Activated T-cell treated with anti-CD3 and anti-CD28 coated beads, Interleukin-2, amount 50 U/mL, for 1 hour (primary cell): Measurements from ENCODE around the gene GNB5.

ENCODE experiments used
- DNase-seq: peaks from one replicate; pipeline ENCODE4 v3.0.0-alpha.2; 2020

The GNB5 gene

DNA sequence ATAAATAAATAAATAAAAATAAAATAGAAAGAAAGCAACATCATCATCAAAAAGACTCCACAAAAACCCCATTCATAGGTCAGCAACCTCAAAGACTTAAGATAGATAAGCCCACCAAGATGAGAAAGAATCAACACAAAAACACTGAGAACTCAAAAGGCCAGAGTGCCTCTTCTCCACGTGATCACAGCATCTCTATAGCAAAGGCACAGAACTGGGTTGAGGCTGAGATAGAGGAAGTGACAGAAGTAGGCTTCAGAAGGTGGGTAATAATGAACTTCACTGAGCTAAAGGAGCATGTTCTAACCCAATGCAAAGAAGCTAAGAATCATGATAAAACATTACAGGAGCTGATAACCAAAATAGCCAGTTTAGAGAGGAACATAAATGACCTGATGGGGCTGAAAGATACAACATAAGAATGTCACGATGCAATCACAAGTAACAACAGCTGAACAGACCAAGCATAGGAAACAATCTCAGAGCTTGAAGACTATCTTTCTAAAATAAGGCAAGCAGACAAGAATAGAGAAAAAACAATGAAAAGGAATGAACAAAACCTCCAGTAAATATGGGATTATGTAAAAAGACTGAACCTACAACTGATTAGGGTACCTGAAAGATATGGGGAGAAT, 26.4 kb downstream of the GNB5 start:
- no peak for DNase-seq

GRCh38 chr15:52163321-52164190, 27.6 kb downstream of the GNB5 start:
- peak; percentile 30 for DNase-seq

DNA sequence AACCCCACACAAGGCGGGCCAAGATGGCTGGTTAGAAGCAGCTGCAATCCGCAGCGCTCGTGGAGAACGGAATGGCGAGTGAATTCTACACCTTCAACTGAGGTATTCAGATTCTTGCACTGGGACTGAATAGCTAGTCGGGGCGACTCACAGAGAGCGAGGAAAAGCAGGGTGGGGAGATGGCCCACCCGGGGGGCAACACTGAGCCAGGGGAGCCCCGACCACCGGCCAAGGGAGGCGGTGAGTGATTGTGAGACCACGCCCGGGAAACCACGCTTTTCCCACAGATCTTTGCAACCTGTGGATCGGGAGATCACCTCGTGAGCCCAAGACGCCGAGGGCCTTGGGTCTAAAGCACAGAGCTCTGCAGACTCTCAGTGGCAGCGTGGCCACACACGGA, 28.3 kb downstream of the GNB5 start:
- no peak for DNase-seq

DNA sequence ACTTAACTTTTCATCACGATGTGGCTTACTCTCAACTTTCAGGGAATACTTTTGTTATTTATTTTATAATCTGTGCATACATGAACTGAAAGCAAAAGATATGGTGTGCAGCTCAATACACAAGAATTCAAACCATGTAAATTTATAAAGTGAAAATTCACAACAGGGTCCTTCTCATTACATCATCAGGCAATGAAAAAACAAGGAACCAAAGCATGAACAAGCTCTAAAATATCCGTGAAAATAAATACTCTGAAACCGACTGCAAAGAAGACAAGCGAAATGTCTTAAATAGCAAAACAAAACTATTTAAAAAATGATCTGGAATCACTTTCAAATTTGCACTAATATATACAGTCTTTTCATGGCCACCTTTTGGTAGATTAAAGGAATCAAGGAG, 28.9 kb downstream of the GNB5 start:
- no peak for DNase-seq

DNA sequence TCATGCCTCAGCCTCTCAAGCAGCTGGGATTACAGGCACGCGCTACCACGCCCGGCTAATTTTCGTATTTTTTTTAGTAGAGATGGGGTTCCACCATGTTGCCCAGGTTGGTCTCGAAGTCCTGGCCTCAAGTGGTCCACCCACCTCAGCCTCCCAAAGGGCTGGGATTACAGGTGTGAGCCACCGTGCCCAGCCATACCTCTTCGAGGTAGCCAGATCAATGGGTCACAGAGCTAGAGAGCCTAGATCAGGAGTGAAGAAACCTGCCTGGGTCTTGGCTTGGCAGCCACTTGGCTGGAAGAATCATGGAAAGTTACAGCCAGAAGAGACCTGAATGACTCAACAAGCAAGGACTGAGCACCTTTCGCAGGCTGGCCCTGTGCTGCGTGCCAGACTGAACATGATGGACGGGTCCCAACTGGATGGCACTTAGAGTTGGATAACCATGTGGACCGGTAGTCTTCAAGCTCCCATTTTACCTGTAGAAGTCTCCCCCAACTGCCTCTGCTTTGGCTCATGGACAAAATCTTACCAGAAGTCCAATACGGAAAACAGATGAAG, 29.7 kb downstream of the GNB5 start:
- DNase-seq: no peak

DNA sequence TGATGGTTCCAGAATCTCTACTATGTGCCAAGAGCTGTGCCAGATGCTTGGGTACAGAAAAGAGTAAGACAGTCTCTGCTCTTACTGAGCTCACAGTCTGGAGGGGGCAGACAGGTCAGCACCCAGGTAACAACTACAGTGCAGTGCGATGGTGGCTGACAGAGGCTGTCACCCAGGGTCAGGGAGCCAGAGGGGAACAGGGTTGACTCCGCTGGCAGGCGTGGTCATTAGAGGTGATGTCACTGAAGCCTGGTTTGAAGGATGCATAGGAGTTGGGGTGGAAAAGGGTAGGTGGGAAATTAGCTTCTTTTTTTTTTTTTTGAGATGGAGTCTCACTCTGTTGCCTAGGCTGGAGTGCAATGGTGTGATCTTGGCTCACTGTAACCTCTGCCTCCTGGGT, 31.5 kb downstream of the GNB5 start:
- no peak for DNase-seq

DNA sequence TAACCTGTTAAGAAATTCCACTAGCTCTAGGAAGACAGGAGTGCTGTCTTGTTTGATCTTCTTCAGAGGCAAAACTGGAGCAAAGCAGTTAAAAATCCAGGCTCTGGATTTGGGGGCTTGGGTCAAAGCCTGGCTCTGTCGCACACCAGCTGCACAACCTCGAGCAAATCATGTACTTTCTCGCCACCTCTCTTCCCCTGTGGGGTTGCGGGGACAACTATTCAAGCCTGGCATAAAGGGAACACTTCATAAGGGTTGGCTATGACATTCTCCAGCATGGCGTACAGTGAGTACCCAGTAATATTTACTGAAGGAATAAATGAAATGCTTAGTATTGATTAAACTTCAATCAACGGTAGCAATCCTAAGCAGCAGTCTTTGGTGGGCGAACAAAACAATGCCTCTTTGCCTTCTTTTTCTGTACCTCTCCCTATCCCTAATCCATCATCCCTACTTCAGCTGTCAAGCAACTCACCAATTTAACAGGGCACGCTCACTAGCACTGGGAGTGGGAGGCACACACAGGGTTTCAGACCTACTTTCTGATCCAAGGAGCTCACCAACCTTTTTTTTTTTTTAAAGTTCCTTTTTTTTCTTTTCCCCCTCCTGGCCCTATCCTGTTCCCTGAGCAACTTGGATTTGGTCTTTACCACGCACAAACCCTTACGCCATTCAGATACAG, 33.0 kb downstream of the GNB5 start:
- no peak for DNase-seq

DNA sequence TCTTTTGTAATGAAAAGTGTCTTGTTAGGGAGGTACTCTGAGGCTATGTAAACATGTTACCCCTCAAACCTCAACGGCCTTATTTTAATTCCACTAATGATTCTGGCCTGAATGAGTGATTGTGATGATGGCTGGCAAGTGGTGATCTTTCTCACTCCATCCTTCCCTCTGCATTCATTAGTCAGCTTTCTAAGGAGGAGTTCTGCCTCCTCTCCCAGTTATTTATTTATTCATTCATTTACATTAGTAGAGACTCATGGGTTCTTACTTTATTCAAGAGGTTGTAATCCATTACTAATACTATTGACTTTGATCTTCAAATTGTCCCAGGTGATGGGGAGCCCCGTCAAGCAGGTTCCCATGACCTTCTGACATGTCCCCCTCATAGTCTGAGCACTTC, 35.3 kb downstream of the GNB5 start:
- DNase-seq: no peak

DNA sequence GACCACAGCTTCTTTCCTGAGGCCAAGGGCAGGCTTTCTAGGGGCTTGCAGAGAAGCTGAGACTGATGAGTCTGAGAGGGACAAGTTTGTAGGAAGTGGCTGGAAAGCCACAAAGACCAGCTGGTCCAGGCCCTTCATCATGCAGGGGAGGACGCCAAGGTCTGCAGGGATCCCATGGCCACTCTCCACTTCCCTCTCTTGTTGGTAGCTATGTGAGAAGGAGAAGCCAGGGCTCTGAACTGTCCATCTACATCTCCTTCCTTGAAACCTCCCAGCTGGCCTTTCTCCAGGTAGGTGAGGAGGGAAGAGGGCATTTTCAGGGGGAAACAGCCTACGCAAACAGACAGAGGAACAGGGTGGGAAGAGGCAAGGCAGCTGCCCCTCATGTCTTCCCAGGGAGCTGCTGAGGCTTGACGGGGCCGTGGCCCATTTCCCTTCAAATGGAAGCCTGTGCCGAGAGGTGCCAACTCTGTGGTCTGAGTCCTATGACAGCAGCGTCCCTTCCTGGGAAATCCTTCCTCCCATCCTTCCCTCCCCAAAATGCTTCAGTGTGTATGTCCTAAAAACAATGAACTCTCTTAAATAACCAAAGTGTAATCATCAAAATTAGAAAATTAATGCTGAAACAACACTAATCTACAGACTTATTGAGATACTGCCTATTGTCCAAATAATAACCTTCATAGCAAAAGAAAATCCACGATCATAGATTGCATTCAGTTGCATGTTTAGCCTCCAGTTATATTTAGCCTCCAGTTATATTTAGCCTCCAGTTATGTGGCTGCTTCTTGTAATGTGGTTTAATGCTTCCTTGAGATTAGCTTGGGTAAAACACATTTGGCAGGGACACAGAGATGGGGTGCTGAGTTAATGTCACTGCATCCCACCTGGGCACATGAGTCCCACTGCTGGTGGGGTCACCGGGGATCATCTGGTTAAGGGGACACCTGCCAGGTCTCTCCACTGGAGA, 36.0 kb downstream of the GNB5 start:
- DNase-seq: no peak

DNA sequence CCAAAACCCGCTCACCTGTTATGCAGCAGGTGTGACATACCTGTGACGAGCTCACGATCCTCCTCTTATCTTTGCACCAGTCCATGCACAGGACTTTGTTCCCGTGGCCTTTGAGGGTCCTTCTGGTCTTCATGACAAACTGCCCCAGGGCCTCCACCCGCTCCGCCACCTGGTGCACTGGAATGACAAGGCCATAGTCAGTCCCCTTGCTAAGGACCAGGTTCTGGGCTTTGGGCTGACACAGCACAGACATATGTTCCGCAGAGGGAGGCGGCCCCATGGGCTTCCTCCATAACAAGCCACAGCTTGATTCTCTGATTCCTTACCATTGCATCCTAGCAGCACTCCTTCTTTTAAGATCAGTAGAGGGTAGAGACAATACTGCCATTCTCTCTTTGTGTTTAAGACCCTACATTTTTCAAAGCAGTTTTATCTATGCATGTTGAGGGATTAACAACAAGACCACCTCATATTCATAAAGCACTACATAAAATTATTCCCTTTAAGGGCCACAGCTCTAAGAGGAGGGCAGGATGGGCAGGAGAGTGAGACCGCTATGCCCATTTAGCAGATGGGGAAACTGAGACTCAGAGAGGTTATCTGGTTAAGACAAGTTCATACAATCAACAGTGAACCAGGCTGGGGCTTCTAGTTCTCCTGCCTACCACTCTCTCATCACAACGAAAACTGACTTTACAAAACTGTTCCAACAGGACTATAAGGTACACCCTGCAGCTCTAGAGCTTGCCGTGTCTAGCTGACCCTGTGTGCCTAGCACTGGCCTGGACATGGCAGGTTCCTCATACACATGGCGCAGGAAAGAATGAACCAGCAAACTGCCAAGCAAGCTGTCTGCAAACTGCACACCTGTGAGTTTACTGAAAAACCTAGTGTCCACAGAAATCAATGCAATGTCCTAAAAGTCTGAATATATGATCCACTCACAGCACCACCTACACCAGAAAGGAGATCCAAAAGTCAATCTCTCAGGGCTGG, 37.0 kb downstream of the GNB5 start:
- no peak for DNase-seq

GRCh38 chr15:52151353-52151752, 39.8 kb downstream of the GNB5 start:
- no peak for DNase-seq

DNA sequence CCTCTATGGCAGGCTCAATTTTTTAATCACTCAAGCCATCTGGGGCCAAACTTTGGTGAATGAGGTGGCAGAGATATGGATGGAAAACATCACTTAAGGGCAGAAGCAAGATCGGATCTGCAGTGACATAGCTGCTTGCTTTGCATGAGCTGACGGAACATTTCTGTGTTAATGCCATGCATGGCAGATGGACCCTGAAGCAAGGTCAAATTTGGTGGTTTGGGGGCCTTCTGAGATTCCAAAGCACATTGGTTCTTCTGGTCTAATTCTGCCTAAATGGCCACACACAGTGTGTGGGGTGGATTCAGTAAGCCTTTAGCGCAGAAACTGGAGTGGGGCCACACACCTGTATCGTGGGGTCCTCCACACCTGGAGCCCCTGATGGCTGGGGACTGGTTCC, 40.3 kb downstream of the GNB5 start:
- no peak for DNase-seq

- DNase-seq: no peak
Observed at GRCh38 chr15:52150043-52150825, 41.0 kb downstream of the GNB5 start.

DNA sequence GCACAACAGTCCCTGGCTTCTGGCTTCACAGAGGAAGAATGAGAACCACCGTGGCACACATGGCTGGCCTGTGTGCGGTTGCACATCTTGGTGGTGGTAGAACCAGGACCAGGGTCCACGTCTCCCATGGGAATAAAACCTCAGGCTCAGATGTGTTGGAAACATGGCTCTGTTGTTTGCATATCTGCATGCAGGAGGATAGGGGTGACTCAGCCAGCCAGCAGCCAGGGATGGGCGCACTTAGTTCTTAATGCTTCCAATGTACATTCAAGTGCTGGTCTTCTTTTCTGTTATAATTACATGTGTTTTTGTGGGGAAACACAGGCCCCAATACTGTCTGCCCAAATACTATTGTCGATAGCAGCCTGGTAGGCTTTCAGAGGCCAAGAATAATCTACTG, 42.8 kb downstream of the GNB5 start:
- DNase-seq: no peak

GRCh38 chr15:52146776-52147175, 44.4 kb downstream of the GNB5 start:
- DNase-seq: no peak

DNA sequence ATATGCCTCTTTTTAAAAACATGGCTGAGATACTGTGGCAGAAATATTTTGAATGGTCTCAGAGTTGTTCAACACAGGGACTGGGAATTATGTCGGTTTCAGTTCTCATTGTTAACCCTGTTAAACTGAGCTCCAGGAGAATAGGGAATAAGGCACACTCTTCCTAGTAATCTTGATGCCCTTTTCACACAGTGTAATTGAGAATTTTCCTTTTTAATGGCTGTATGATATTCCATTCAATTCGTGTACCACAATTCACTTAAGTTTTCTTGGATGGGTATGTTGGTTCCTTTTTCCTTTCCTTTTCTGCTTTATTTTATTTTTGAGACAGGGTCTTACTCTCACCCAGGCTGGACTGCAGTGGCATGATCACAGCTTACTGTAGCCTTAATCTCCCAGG, 44.9 kb downstream of the GNB5 start:
- DNase-seq: no peak

DNA sequence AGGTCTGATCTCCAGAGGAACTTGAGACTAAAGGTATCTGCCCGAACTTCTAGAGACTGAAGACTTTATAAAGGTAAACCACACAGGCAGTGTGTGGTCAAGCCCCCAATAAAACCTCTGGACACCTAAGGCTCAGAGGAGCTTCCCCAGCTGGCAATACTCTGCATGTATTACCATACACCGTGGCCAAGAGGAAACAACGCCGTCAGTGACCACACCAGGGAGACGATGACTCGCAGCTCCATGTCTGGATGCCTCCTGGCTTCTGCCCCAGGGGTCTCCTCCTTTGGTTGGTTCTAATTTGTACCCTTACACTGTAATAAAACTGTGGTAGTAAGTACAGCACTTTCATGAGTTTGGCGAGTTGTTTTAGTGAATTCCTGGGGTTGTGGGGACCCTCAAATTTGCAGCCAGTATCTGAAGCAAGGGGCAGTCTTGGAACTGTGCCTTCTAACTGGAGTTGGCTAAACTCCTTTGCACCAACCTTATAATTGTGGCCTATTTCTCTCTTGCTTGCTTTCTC, 46.5 kb downstream of the GNB5 start:
- no peak for DNase-seq

GRCh38 chr15:52143873-52144272, 47.3 kb downstream of the GNB5 start:
- no peak for DNase-seq

GRCh38 chr15:52140646-52141045, 50.5 kb downstream of the GNB5 start:
- no peak for DNase-seq
